Muscle layer of duodenum (tissue), 2 donors: Measurements from ENCODE around the gene C1RL.

Experiments used
- H3K27ac ChIP-seq: one replicate; pipeline ENCODE4 v1.7.0; 2013; ENCODE audit warnings: mild to moderate bottlenecking, low read length
- H3K27me3 ChIP-seq: one replicate; pipeline ENCODE4 v1.7.0; 2013; ENCODE audit warnings: low read depth, mild to moderate bottlenecking, control low read depth, low read length
- H3K36me3 ChIP-seq, 2 donors: one replicate each; pipeline ENCODE4 v1.7.0; 2013; ENCODE audit warnings: low read length in 2 of 2, control low read depth in 1 of 2, mild to moderate bottlenecking in 1 of 2; ENCODE audit not compliant: insufficient read depth in 2 of 2, control insufficient read depth in 1 of 2
- H3K4me1 ChIP-seq, 2 donors: one replicate each; pipeline ENCODE4 v1.7.0; 2013; ENCODE audit warnings: low read length in 2 of 2, mild to moderate bottlenecking in 2 of 2, control low read depth in 1 of 2, moderate library complexity in 1 of 2; ENCODE audit not compliant: insufficient read depth in 2 of 2, control insufficient read depth in 1 of 2
- H3K4me3 ChIP-seq, 2 donors: one replicate each; pipeline ENCODE4 v1.7.0; 2013; ENCODE audit warnings: low read length in 2 of 2, low read depth in 1 of 2, mild to moderate bottlenecking in 1 of 2
- H3K9me3 ChIP-seq, 2 donors: one replicate each; pipeline ENCODE4 v1.7.0; 2013; ENCODE audit warnings: low read length in 2 of 2, control low read depth in 1 of 2, mild to moderate bottlenecking in 1 of 2; ENCODE audit not compliant: control insufficient read depth in 1 of 2
- donor health status: healthy.

The C1RL gene

DNA sequence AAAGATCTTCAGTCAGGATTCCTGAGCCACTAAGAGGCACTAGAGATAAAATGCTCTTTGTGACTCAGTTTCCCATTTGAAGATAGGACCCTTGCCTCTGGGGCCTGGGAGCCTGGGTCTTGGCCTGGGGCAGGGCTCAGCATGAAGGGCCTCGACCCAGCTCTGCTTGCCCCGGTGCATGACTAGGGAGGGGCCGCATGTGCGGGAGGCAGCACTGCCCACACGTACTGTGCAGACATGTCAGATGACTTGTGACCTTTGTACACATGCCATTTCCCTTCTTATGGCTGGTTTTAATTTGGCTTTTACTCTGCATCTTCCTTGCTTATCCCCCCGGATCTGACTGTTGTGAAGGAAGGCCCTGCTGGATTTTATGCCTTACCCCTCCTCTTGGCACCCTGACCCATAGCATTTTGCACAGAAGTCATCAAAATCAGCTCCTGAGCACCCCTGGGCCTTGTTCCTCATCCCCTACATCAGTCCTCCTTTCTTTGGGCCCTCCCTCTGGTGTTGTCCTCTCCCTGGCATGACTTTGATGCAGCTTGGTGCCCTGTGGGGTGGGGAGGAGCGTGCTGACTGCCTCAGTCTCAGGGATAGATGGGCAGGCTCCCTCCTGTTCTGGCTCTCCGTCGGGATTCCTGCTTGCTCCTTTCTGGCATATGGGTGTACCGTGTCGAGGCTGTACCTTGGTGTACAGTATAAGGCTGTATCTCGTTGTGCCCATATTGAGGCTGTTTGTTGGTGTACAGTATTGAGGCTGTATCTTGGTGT lies 25.6 kb upstream of the C1RL start:
- H3K4me3 ChIP-seq, result no peak overlapping the region
- H3K4me1 ChIP-seq, result peaks cover 0 to 9% of the 10 kb centered on the region in 2 donors
- no peaks in the 10 kb centered on the region for H3K9me3 ChIP-seq
- peaks cover 3% of the 10 kb centered on the region for H3K27me3 ChIP-seq
- H3K27ac ChIP-seq, result no peak overlapping the region
- H3K36me3 ChIP-seq, result peaks cover 0 to 33% of the 10 kb centered on the region in 2 donors

DNA sequence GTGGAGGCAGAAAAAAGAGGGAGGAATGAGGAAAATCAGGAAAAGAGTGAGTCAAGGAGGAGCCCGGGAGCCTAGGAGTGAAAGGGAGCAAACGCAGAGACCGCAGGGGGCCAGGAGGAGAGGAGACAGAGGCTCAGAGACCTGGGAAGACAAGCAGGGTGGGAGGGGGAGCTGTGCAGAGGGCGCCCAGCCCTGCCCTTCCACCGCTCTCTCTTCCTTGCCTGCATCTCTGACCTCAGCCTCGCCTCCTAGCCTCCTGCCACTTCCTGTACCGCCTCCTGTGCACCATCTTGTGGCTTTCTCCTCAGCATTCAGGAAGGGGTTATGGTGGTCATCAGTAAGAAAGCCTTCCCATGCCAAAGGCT lies 22.5 kb upstream of the C1RL start:
- peak overlapping the region; percentile 73 to 78 for H3K4me3 ChIP-seq
- peaks cover 0 to 23% of the 10 kb centered on the region in 2 donors for H3K36me3 ChIP-seq
- peaks cover 3% of the 10 kb centered on the region for H3K27me3 ChIP-seq
- peaks cover 0 to 20% of the 10 kb centered on the region in 2 donors for H3K4me1 ChIP-seq
- no peaks in the 10 kb centered on the region for H3K9me3 ChIP-seq
- H3K27ac ChIP-seq, result no peak overlapping the region

- peak overlapping the region; percentile 56 for H3K27ac ChIP-seq
- H3K36me3 ChIP-seq, result peaks cover 0 to 17% of the 10 kb centered on the region in 2 donors
- H3K9me3 ChIP-seq, result no peaks in the 10 kb centered on the region
- H3K4me1 ChIP-seq, result peaks cover 0 to 20% of the 10 kb centered on the region in 2 donors
- H3K27me3 ChIP-seq, result peaks cover 3% of the 10 kb centered on the region
- H3K4me3 ChIP-seq, result peak overlapping the region; percentile 73 to 78
Measured at GRCh38 chr12:7130701-7131501, 21.9 kb upstream of the C1RL start.

GRCh38 chr12:7129872-7130691 lies 21.1 kb upstream of the C1RL start, which contains the start of gene CLSTN3:
CLSTN3 (plus strand) TSS chr12:7130371; CDS start chr12:7130649, 278 bp downstream.
- H3K4me1 ChIP-seq, result peaks cover 0 to 20% of the 10 kb centered on the region in 2 donors
- H3K27ac ChIP-seq, result peak within 1 kb of the TSS; percentile 56
- H3K4me3 ChIP-seq, result peak within 1 kb of the TSS; percentile 73 to 78
- peaks cover 0 to 9% of the 10 kb centered on the region in 2 donors for H3K36me3 ChIP-seq
- H3K27me3 ChIP-seq, result peaks cover 3% of the 10 kb centered on the region
- no peaks in the 10 kb centered on the region for H3K9me3 ChIP-seq

- Histone ChIP-seq H3K27me3 (peaks cover 3% of the 10 kb centered on the region), H3K9me3 (no peaks in the 10 kb centered on the region), H3K27ac (no peak overlapping the region), H3K4me3 (peak overlapping the region; percentile 73 to 78), H3K4me1 (peaks cover 0 to 20% of the 10 kb centered on the region in 2 donors), H3K36me3 (peaks cover 0 to 2% of the 10 kb centered on the region in 2 donors)
Measured at GRCh38 chr12:7129287-7129871, 20.4 kb upstream of the C1RL start.

DNA sequence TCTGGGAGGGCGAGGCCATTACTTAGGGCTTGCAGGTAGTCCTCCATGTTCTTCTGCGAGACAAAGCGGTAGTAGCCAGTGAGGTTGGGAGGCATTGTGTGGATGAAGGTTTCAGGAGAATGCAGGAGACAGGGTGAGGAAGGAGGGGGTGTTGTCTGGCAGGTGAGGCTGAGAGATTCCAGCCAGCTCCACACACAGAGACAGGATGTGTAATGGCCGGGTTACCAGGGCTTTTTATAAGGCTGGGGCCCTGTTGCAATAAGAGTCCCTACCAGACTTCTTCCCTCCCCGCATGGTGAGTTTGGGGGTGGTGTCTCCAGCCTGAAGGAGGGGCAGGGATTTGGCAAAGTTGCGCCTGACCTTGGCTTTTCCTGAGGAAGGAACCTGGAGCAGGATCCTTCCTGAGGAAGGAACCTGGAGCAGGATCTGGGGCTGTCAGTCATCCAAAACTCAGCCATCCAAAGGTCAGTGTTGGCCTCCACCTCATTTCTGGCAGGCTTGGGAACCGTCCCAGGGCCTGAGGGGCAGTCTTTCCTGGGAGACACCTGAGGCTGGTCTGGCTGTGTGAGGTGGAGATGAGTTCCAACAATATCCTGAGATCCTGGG lies 19.8 kb upstream of the C1RL start, which contains the start of gene RBP5:
RBP5 (minus strand) TSS at position 209 of the 606 bp plus-strand sequence; CDS start at position 95, 114 bp downstream.
- peaks cover 0 to 20% of the 10 kb centered on the region in 2 donors for H3K4me1 ChIP-seq
- H3K36me3 ChIP-seq, result no peaks in the 10 kb centered on the region
- no peak within 1 kb of the TSS for H3K27ac ChIP-seq
- peak within 1 kb of the TSS; percentile 73 to 78 for H3K4me3 ChIP-seq
- peaks cover 3% of the 10 kb centered on the region for H3K27me3 ChIP-seq
- H3K9me3 ChIP-seq, result no peaks in the 10 kb centered on the region

- no peaks in the 10 kb centered on the region for H3K36me3 ChIP-seq
- H3K27ac ChIP-seq, result no peak overlapping the region
- peaks cover 3% of the 10 kb centered on the region for H3K27me3 ChIP-seq
- H3K4me1 ChIP-seq, result peaks cover 0 to 20% of the 10 kb centered on the region in 2 donors
- peak overlapping the region; percentile 19 to 78 for H3K4me3 ChIP-seq
- no peaks in the 10 kb centered on the region for H3K9me3 ChIP-seq
Measured at GRCh38 chr12:7127916-7128626, 19.1 kb upstream of the C1RL start.

DNA sequence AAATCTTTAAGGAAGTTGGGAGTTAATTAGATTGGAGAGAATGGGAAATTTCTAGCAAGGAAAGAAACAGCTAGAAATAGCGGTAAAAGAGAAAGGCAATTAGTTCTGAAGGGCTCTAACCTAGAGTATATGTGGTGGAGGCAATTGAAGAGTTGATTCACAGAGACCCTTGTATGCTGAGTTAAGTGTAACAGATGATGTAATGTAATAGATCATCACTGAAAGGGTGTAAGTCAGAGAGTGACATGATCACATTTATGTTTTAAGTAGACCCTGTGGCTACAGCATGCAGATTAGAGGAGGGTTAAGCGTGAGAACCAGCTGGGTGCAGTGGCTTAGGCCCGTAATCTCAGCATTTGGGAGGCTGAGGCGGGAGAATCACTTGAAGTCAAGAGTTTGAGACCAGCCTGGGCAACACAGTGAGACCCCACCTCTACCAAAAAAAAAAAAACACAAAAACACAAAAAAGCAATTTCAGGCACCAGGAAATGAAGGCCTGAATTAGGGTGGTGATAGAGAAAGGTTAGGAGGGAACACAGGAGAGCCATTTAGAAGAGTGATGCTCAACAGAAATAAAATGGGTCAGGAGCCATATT lies 16.7 kb upstream of the C1RL start:
- H3K9me3 ChIP-seq, result no peaks in the 10 kb centered on the region
- no peak overlapping the region for H3K4me3 ChIP-seq
- H3K27ac ChIP-seq, result no peak overlapping the region
- H3K36me3 ChIP-seq, result no peaks in the 10 kb centered on the region
- H3K4me1 ChIP-seq, result peaks cover 0 to 20% of the 10 kb centered on the region in 2 donors
- peaks cover under 1% of the 10 kb centered on the region for H3K27me3 ChIP-seq

- no peaks in the 10 kb centered on the region for H3K36me3 ChIP-seq
- no peak overlapping the region for H3K4me3 ChIP-seq
- H3K27ac ChIP-seq, result no peak overlapping the region
- no peaks in the 10 kb centered on the region for H3K9me3 ChIP-seq
- peaks cover 0 to 11% of the 10 kb centered on the region in 2 donors for H3K4me1 ChIP-seq
- no peaks in the 10 kb centered on the region for H3K27me3 ChIP-seq
Measured at GRCh38 chr12:7123806-7124522, 14.9 kb upstream of the C1RL start.
